Small intestine (tissue), 7 donors: Measurements from ENCODE around the gene STK35. TPM values are rescaled to one million over a fixed set of nuclear protein-coding genes. Genes with fewer than 3 reads are reported as not detected.

ENCODE experiments used
- DNase-seq, 2 donors: peaks; one replicate each; pipeline versions ENCODE4 v3.0.0 to v3.0.0-alpha.2; 2013
- FAIRE-seq: peaks from 2 replicates; lab custom pipeline; 2012; peaks lifted over from hg19 to GRCh38; lab: Jason Lieb, UNC
- H3K27ac ChIP-seq, 3 donors: one replicate each; pipeline ENCODE4 v1.5.1; 2013; ENCODE audit warnings: low read length in 2 of 3, mild to moderate bottlenecking in 2 of 3, control low read depth in 1 of 3, inconsistent platforms in 1 of 3, low read depth in 1 of 3, moderate library complexity in 1 of 3
- H3K27me3 ChIP-seq, 3 donors: one replicate each; pipeline ENCODE4 v1.6.1; 2013; ENCODE audit warnings: low read length in 3 of 3, inconsistent platforms in 1 of 3; ENCODE audit not compliant: control insufficient read depth in 3 of 3, insufficient read depth in 3 of 3
- H3K36me3 ChIP-seq, 3 donors: one replicate each; pipeline ENCODE4 v1.6.1; 2013; ENCODE audit warnings: low read length in 3 of 3, inconsistent platforms in 1 of 3, low read depth in 1 of 3, mild to moderate bottlenecking in 1 of 3, moderate library complexity in 1 of 3; ENCODE audit not compliant: control insufficient read depth in 3 of 3, insufficient read depth in 2 of 3
- H3K4me1 ChIP-seq, 3 donors: one replicate each; pipeline ENCODE4 v1.6.1; 2013; ENCODE audit warnings: low read length in 2 of 3, inconsistent platforms in 1 of 3, low read depth in 1 of 3, mild to moderate bottlenecking in 1 of 3, moderate library complexity in 1 of 3; ENCODE audit not compliant: control insufficient read depth in 3 of 3, insufficient read depth in 2 of 3
- H3K4me3 ChIP-seq, 3 donors: one replicate each; pipeline ENCODE4 v1.5.1; 2013; ENCODE audit warnings: low read length in 3 of 3, control low read depth in 1 of 3, inconsistent platforms in 1 of 3, low read depth in 1 of 3, mild to moderate bottlenecking in 1 of 3, moderate library complexity in 1 of 3
- H3K9me3 ChIP-seq, 2 donors: one replicate each; pipeline ENCODE4 v1.6.1; 2013; ENCODE audit warnings: low read depth in 1 of 2, low read length in 1 of 2; ENCODE audit not compliant: control insufficient read depth in 2 of 2, insufficient read depth in 1 of 2
- WGBS, 3 donors: extraction: QIAGEN DNeasy Blood & Tissue Kit; methylation state at CpG; one replicate each; pipeline ENCODE4 v1.1.7; 2013; 5-methylcytosine and 5-hydroxymethylcytosine counted together
- polyA plus RNA-seq, 4 donors: library from polyadenylated mRNA; stranded (reverse) in 3 of 4; unstranded in 1 of 4; fragments of 200-250 nt in 3 of 4; fragments of 120-200 nt in 1 of 4; gene quantifications; one replicate each; pipeline versions ENCODE4 v1.2.1 to v1.2.3, GENCODE V29; 2013
- donor health status: healthy with polysubstance abuse.
- donor health status: control.
- donor health status: control.
- donor health status: Bipolar disorder and iron deficiency.
- donor health status: healthy.

Gene STK35
- polyA plus RNA-seq, 4 donors = 3.8 to 16.4 (median 7.9) TPM

DNA sequence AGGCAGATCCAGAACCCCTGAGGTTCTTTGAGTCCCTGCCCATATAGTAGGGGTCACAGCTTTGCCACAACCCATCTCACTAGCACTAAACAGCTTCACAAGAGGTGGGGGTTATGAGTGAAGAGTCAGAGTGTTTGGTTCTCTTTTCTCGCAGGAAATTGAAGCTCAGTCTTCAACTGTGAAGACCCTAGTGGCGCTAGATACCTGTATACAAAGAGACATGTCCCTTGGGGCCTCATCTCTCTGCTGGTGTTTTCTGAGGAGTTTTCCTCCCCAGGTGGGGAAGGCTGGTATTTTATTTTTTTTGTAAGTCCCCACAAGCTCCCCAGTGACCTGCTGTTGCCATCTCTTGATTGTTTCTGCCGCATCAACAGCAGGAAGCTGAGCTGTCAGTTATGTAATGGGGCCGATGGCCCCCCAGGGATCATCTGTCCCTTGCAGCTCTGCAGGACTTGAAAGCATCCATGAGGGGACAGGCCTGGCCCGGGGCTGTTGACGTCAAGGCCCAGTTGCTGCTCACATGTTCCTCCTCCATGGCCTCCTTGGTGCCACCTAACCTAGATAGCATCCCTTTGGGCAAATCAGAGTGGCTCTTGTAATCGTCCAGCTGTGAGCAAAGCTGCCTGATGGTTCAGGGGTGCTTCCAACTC is 23.1 kb downstream of the STK35 start:
- no peak for DNase-seq
- peaks cover 0 to 5% (median 0%) of the 10 kb centered on the region in 3 donors for H3K4me1 ChIP-seq
- 78 to 91% (median 81%) methylated on average over 7 of the region's 7 CpGs for WGBS, 3 donors
- no peak overlapping the region for H3K27ac ChIP-seq
- H3K9me3 ChIP-seq = no peaks in the 10 kb centered on the region
- H3K27me3 ChIP-seq = no peaks in the 10 kb centered on the region
- H3K36me3 ChIP-seq = peaks cover 0 to 33% (median 8%) of the 10 kb centered on the region in 3 donors
- no peak for FAIRE-seq
- no peak overlapping the region for H3K4me3 ChIP-seq

DNA sequence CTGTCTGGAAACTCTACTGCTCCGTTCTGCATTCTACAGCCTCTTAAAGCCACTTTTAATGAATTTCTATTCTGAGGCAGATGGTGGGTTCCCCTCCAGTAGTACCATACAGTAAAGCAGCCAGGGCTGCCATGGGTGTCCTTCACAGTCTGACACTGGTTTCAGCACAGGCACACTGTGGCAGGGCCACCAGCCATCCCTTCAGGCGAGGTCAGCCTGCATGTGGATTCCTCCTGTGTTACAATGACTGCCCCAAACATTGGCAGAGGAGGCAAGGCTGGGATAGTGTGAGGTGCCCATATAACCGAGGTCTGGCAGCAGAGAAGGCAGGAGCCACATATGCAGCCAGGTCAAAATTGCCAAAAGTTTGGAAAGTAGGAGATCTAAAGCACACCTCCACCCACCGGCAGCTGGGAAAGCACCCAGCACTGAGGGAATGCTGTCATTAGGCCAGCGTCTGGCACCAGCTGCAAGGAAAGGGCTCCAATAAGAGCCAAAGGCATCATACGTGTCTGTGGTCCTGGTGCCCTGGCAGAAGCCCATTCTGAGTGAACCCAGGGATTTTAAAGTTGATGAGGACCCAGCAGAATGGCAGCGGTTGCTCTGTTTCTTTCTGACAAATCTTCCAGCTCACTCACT is 24.0 kb downstream of the STK35 start:
- Histone ChIP-seq H3K27me3 (no peaks in the 10 kb centered on the region), H3K9me3 (no peaks in the 10 kb centered on the region), H3K4me1 (peaks cover 0 to 5% (median 0%) of the 10 kb centered on the region in 3 donors), H3K27ac (no peak overlapping the region), H3K4me3 (no peak overlapping the region), H3K36me3 (peaks cover 0 to 34% (median 6%) of the 10 kb centered on the region in 3 donors)
- no peak for FAIRE-seq
- DNase-seq = no peak
- WGBS, 3 donors = 77 to 86% (median 85%) methylated on average over 7 of the region's 7 CpGs

DNA sequence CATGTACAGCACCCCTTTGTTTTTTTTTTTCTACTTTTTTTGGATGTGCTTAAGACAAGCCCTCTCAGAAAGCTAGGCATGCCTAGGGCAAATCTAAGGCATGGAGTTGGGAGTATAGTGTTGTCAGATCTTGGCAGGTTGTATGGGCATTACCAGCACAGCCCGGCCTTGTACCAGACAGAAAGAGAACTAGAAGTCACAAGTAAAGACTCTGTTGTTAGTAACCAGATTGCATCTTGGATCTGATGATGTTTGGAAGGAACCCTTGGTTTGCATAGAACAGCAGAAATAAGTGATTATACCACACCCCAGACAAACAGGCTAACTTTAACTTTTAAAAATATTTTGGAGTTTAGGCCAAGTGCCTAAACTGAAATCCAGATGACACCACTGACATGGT is 25.6 kb downstream of the STK35 start:
- H3K27ac ChIP-seq = no peak overlapping the region
- no peak overlapping the region for H3K4me3 ChIP-seq
- WGBS, 3 donors = 79 to 93% (median 88%) methylated on average over 1 of the region's 1 CpG
- H3K4me1 ChIP-seq = peaks cover 0 to 5% (median 0%) of the 10 kb centered on the region in 3 donors
- FAIRE-seq (no peak), DNase-seq (no peak)
- H3K36me3 ChIP-seq = peaks cover 0 to 39% (median 6%) of the 10 kb centered on the region in 3 donors
- no peaks in the 10 kb centered on the region for H3K9me3 ChIP-seq
- no peaks in the 10 kb centered on the region for H3K27me3 ChIP-seq

DNA sequence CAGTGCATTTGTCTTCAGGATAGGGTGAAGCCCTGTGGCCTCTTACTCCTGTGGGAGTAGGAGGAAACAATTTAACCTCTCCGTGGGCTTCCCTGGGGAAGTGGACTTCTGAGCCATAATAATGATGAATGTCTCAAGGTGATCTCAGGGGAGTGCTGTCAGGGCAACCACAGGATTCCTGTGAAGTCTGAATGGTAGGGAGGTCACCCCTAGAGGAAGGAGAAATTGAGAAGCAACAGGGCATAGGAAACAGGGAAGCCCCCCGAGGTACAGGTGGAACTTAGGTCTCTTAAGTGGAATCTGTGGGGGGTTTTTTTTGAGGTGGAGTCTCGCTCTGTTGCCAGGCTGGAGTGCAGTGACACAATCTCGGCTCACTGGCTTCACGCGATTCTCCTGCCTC is 26.9 kb downstream of the STK35 start:
- Histone ChIP-seq H3K27me3 (no peaks in the 10 kb centered on the region), H3K4me3 (no peak overlapping the region), H3K4me1 (no peaks in the 10 kb centered on the region), H3K9me3 (no peaks in the 10 kb centered on the region), H3K36me3 (peaks cover 0 to 35% (median 6%) of the 10 kb centered on the region in 3 donors), H3K27ac (no peak overlapping the region)
- FAIRE-seq (no peak), DNase-seq (no peak)
- 89 to 90% (median 90%) methylated on average over 6 of the region's 6 CpGs for WGBS, 3 donors

DNA sequence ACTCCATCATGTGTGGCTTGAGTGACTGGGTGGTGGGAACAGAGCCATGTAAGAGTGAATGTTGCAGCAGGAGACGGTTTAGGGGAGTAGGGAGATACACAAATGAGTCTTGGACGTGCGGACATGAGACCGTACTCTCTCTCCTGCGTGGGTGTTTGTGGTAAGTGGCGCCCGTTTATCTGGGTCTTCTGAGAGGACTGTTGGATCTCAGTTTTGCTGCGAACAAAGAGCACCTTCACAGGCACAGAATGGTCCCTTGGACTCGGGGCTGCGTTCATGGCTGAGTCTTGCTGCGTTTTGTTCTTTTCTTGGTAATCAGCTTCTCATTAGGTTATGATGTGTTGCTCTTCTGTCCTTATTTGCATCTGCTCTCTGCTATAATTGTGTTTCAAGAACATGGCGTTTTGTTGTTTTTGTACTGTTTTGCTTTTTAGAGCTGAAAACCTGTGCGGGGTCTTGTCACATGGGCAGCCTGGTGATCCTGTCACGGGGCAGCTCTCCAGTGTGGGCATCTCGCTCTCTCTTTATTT is 28.5 kb downstream of the STK35 start:
- no peaks in the 10 kb centered on the region for H3K9me3 ChIP-seq
- H3K27ac ChIP-seq = no peak overlapping the region
- H3K27me3 ChIP-seq = no peaks in the 10 kb centered on the region
- no peaks in the 10 kb centered on the region for H3K4me1 ChIP-seq
- H3K36me3 ChIP-seq = peaks cover 0 to 27% (median 6%) of the 10 kb centered on the region in 3 donors
- H3K4me3 ChIP-seq = no peak overlapping the region
- FAIRE-seq = no peak
- DNase-seq = no peak
- 86 to 90% (median 90%) methylated on average over 15 of the region's 15 CpGs for WGBS, 3 donors

DNA sequence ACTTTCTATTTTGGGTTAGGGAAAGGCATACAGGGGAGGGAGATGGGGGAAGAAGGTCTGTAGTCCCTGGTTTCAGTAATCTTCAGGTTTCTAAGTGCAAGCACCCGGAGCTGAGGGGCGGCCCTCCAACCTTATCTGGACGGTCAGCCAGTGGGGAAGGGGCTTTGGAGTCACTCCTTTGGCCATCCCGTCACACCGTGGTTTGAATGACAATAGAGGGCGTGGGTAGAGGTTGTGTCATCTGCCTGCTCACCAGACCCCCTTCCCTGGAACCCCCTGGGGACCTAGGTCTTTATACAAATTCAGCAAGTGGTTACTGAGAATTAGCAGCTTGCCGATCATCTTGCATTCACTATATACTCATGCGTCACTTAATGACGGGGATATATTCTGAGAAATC is 29.1 kb downstream of the STK35 start:
- no peak for FAIRE-seq
- Histone ChIP-seq H3K4me1 (no peaks in the 10 kb centered on the region), H3K9me3 (no peaks in the 10 kb centered on the region), H3K27me3 (no peaks in the 10 kb centered on the region), H3K27ac (no peak overlapping the region), H3K4me3 (no peak overlapping the region), H3K36me3 (peaks cover 0 to 23% (median 4%) of the 10 kb centered on the region in 3 donors)
- no peak for DNase-seq
- WGBS, 3 donors = 91 to 94% (median 92%) methylated on average over 9 of the region's 9 CpGs

DNA sequence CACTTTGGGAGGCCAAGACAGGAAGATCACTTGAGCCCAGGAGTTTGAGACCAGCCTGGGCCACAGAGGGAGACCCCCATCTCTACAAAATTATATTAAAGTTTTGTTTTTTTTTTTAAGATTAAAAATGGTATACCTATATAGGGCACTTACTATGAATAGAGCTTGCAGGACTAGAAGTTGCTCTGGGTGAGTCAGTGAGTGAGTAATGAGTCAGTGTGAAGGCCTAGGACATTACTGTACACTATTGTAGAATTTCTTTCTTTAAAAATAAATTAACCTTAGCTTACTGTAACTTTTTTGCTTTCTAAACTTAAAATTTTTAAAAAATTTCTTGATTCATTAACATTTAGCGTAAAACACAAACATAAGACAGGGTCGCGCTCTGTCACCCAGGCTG is 29.7 kb downstream of the STK35 start:
- H3K9me3 ChIP-seq = no peaks in the 10 kb centered on the region
- H3K27ac ChIP-seq = no peak overlapping the region
- no peaks in the 10 kb centered on the region for H3K4me1 ChIP-seq
- 98 to 100% (median 99%) methylated on average over 3 of the region's 3 CpGs for WGBS, 3 donors
- peaks cover 0 to 20% (median 3%) of the 10 kb centered on the region in 3 donors for H3K36me3 ChIP-seq
- no peak overlapping the region for H3K4me3 ChIP-seq
- H3K27me3 ChIP-seq = no peaks in the 10 kb centered on the region
- DNase-seq (no peak), FAIRE-seq (no peak)

DNA sequence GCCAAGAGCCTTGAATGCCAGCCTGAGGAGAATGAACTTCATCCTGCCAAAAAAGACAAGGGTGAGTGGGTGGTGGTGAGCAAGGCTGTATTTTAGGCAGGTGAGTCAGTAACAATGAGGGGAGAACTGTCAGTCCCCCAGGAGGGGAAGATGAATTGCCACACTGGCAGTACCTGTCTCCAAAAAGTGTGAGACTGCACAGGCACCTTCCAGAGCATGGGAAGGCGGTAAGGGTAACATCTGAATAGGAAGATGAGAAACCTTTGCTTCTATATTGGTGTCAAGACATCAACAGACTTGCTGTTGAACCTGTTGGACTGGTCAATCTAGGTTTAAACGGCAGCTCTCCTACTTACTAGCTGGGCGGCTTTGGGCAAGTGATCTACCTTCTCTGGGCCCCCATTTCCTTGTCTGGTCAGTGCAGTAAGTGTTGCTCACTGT is 30.9 kb downstream of the STK35 start:
- no peaks in the 10 kb centered on the region for H3K4me1 ChIP-seq
- 63 to 80% (median 77%) methylated on average over 3 of the region's 3 CpGs for WGBS, 3 donors
- no peak overlapping the region for H3K27ac ChIP-seq
- no peaks in the 10 kb centered on the region for H3K9me3 ChIP-seq
- no peaks in the 10 kb centered on the region for H3K27me3 ChIP-seq
- FAIRE-seq (no peak), DNase-seq (no peak)
- no peak overlapping the region for H3K4me3 ChIP-seq
- peaks cover 0 to 20% (median 3%) of the 10 kb centered on the region in 3 donors for H3K36me3 ChIP-seq
